Keratinocyte (primary cell): Measurements from ENCODE around the gene TRAPPC1. TPM values are rescaled to one million over a fixed set of nuclear protein-coding genes. Genes with fewer than 3 reads are reported as not detected.

Experiments
- DNase-seq: peaks from one replicate; pipeline ENCODE4 v3.0.0-alpha.2; 2011; ENCODE audit warnings: low read depth, missing footprints, low spot score
- FAIRE-seq: peaks from 2 replicates; lab custom pipeline; 2011; peaks lifted over from hg19 to GRCh38; lab: Jason Lieb, UNC
- H2AFZ ChIP-seq: 2 replicates; pipeline ENCODE4 v1.6.0; 2012; ENCODE audit warnings: low read length, control low read depth, inconsistent platforms; ENCODE audit not compliant: control insufficient read depth
- H3K27ac ChIP-seq: 2 replicates; pipeline ENCODE4 v1.5.1; 2011; ENCODE audit warnings: low read length; ENCODE audit not compliant: control insufficient read depth, insufficient read depth
- H3K27me3 ChIP-seq: 3 replicates; pipeline ENCODE4 v1.6.0; 2011; ENCODE audit warnings: low read length; ENCODE audit not compliant: control insufficient read depth, insufficient read depth; ENCODE audit errors: extremely low read depth
- H3K36me3 ChIP-seq, 2 experiments: 2 replicates in 1 of 2; 3 replicates in 1 of 2; pipeline ENCODE4 v1.5.1; 2011; ENCODE audit warnings: low read length in 2 of 2, mild to moderate bottlenecking in 1 of 2; ENCODE audit not compliant: control insufficient read depth in 2 of 2, insufficient read depth in 2 of 2; ENCODE audit errors: extremely low read depth in 1 of 2
- H3K4me1 ChIP-seq: 3 replicates; pipeline ENCODE4 v1.5.1; 2011; ENCODE audit warnings: low read length; ENCODE audit not compliant: control insufficient read depth, insufficient read depth; ENCODE audit errors: extremely low read depth
- H3K4me2 ChIP-seq: 3 replicates; pipeline ENCODE4 v1.6.0; 2011; ENCODE audit warnings: low read depth, low read length; ENCODE audit not compliant: control insufficient read depth, insufficient read depth; ENCODE audit errors: extremely low read depth
- H3K4me3 ChIP-seq, 3 experiments: fragments of 200-600 bp in 1 of 3; sonication (generic) in 1 of 3; 2 replicates in 2 of 3; 3 replicates in 1 of 3; pipeline ENCODE4 v1.5.1; 2011 to 2016; ENCODE audit warnings: low read length in 3 of 3, mild to moderate bottlenecking in 3 of 3, control low read depth in 2 of 3, inconsistent platforms in 1 of 3, low read depth in 1 of 3, mixed read lengths in 1 of 3, mixed run types in 1 of 3, moderate library complexity in 1 of 3; ENCODE audit not compliant: control insufficient read depth in 2 of 3, insufficient read depth in 2 of 3; ENCODE audit errors: extremely low read depth in 1 of 3
- H3K79me2 ChIP-seq: 2 replicates; pipeline ENCODE4 v1.6.0; 2012; ENCODE audit warnings: low read length; ENCODE audit not compliant: control insufficient read depth, insufficient read depth
- H3K9ac ChIP-seq: 3 replicates; pipeline ENCODE4 v1.6.0; 2011; ENCODE audit warnings: low read length; ENCODE audit not compliant: control insufficient read depth, insufficient read depth; ENCODE audit errors: extremely low read depth
- H3K9me1 ChIP-seq: 3 replicates; pipeline ENCODE4 v1.6.0; 2011; ENCODE audit warnings: low read length; ENCODE audit not compliant: control insufficient read depth, insufficient read depth; ENCODE audit errors: extremely low read depth
- H3K9me3 ChIP-seq: 2 replicates; pipeline ENCODE4 v1.5.1; 2012; ENCODE audit warnings: low read depth, low read length; ENCODE audit not compliant: control insufficient read depth
- H4K20me1 ChIP-seq: 3 replicates; pipeline ENCODE4 v1.6.0; 2011; ENCODE audit warnings: low read length; ENCODE audit not compliant: control insufficient read depth, insufficient read depth; ENCODE audit errors: extremely low read depth
- CTCF ChIP-seq, 3 experiments: IDR thresholded peaks in 1 of 3; conservative IDR thresholded peaks in 1 of 3; optimal IDR thresholded peaks in 1 of 3; 2 replicates in 2 of 3; 3 replicates in 1 of 3; pipeline versions ENCODE3 to v1.5.1; 2011; ENCODE audit warnings: low read length in 3 of 3, mild to moderate bottlenecking in 3 of 3, moderate library complexity in 2 of 3, control low read depth in 1 of 3, inconsistent platforms in 1 of 3; ENCODE audit not compliant: insufficient read depth in 2 of 3; ENCODE audit errors: extremely low read depth in 1 of 3
- EZH2 ChIP-seq: IDR thresholded peaks from one replicate; pipeline ENCODE4 v1.6.1; 2012; ENCODE audit warnings: inconsistent platforms, mild to moderate bottlenecking, low read length, moderate library complexity
- dilution Hi-C: fragments of 300-500 bp; cut with MboI; formaldehyde crosslinking; loops from one replicate; pipeline ENCODE4 v1.7.0; 2020; ENCODE audit warnings: low sequenced_read_pairs; ENCODE audit not compliant: extremely low pct_ligation_motif_present
- polyA plus RNA-seq, 5 experiments: library from polyadenylated mRNA; depleted of rRNA in 3 of 5; stranded (reverse) in 3 of 5; stranded (forward) in 1 of 5; unstranded in 1 of 5; fragments of >200 nt; gene quantifications; 1 replicate in 1 of 5; 2 replicates in 3 of 5; 3 replicates in 1 of 5; pipeline versions ENCODE4 v1.2.1 to v1.2.3, GENCODE V29; 2011 to 2012; ENCODE audit warnings: missing spikeins in 2 of 5, low read depth in 1 of 5, low replicate concordance in 1 of 5

The TRAPPC1 gene
- polyA plus RNA-seq, 1 donor (not counting 4 experiments of a cell fraction or from before 2014, with no cell fraction given), result 128 TPM

- no peak for FAIRE-seq
- dilution Hi-C loops, result no loop called here
Measured at GRCh38 chr17:7967751-7968150, 36.0 kb upstream of the TRAPPC1 start.

GRCh38 chr17:7961421-7961820 lies 29.7 kb upstream of the TRAPPC1 start:
- TF ChIP-seq CTCF (optimal IDR thresholded peaks at IDR 0.05 in 1 of 3, IDR thresholded peaks at IDR 0.05 in 1 of 3, conservative IDR thresholded peaks at IDR 0.05 in 1 of 3; ENCODE audit: extremely low read depth in 1 of 3, insufficient read depth in 2 of 3, low read length in 3 of 3), result no peak
- no peak for TF ChIP-seq EZH2
- no peak overlapping the region for H3K4me3 ChIP-seq
- dilution Hi-C loops, result no loop called here
- H3K27ac ChIP-seq, result no peak overlapping the region
- no peak overlapping the region for H3K4me2 ChIP-seq
- no peaks in the 10 kb centered on the region for H3K79me2 ChIP-seq
- no peaks in the 10 kb centered on the region for H3K4me1 ChIP-seq
- H3K9me1 ChIP-seq, result no peaks in the 10 kb centered on the region
- FAIRE-seq (no peak), DNase-seq (no peak)
- no peaks in the 10 kb centered on the region for H3K36me3 ChIP-seq
- no peak overlapping the region for H3K9ac ChIP-seq
- H4K20me1 ChIP-seq, result no peaks in the 10 kb centered on the region
- peaks cover 5% of the 10 kb centered on the region for H3K27me3 ChIP-seq
- no peak overlapping the region for H2AFZ ChIP-seq
- H3K9me3 ChIP-seq, result no peaks in the 10 kb centered on the region

More at GRCh38 chr17:7967751-7968150, 36.0 kb upstream of the TRAPPC1 start:
- Histone ChIP-seq H2AFZ (no peak overlapping the region), H3K27ac (no peak overlapping the region), H3K4me3 (no peak overlapping the region), H3K9me3 (no peaks in the 10 kb centered on the region), H4K20me1 (no peaks in the 10 kb centered on the region), H3K9ac (no peak overlapping the region), H3K4me2 (no peak overlapping the region), H3K79me2 (no peaks in the 10 kb centered on the region), H3K4me1 (no peaks in the 10 kb centered on the region), H3K27me3 (no peaks in the 10 kb centered on the region), H3K36me3 (no peaks in the 10 kb centered on the region), H3K9me1 (no peaks in the 10 kb centered on the region)
- DNase-seq, result no peak
- TF ChIP-seq CTCF (optimal IDR thresholded peaks at IDR 0.05 in 1 of 3, IDR thresholded peaks at IDR 0.05 in 1 of 3, conservative IDR thresholded peaks at IDR 0.05 in 1 of 3; ENCODE audit: extremely low read depth in 1 of 3, insufficient read depth in 2 of 3, low read length in 3 of 3) (no peak), EZH2 (no peak)
